Astrocyte (in vitro differentiated cells and primary cell): Measurements from ENCODE around the gene MYL10. TPM values are rescaled to one million over a fixed set of nuclear protein-coding genes. Genes with fewer than 3 reads are reported as not detected.

Experiments used
- DNase-seq: peaks from one replicate; pipeline ENCODE4 v3.0.0-alpha.2; 2010; ENCODE audit warnings: low read depth
- FAIRE-seq: peaks from 2 replicates; lab custom pipeline; 2011; peaks lifted over from hg19 to GRCh38; lab: Jason Lieb, UNC
- H2AFZ ChIP-seq: 2 replicates; pipeline ENCODE4 v1.6.0; 2012; ENCODE audit warnings: low read depth, low read length, inconsistent platforms
- H3K27ac ChIP-seq: 2 replicates; pipeline ENCODE4 v1.5.1; 2011; ENCODE audit warnings: low read depth, low read length, inconsistent platforms
- H3K27me3 ChIP-seq: 2 replicates; pipeline ENCODE4 v1.6.0; 2011; ENCODE audit warnings: low read length, inconsistent platforms; ENCODE audit not compliant: insufficient read depth
- H3K36me3 ChIP-seq: 2 replicates; pipeline ENCODE4 v1.5.1; 2011; ENCODE audit warnings: low read length, inconsistent platforms; ENCODE audit not compliant: insufficient read depth
- H3K4me1 ChIP-seq: 2 replicates; pipeline ENCODE4 v1.5.1; 2011; ENCODE audit warnings: low read length, inconsistent platforms; ENCODE audit not compliant: insufficient read depth
- H3K4me2 ChIP-seq: 2 replicates; pipeline ENCODE4 v1.6.0; 2012; ENCODE audit warnings: low read length, inconsistent platforms
- H3K4me3 ChIP-seq: 2 replicates; pipeline ENCODE4 v1.5.1; 2011; ENCODE audit warnings: low read depth, mild to moderate bottlenecking, low read length, inconsistent platforms; ENCODE audit not compliant: insufficient read depth
- H3K79me2 ChIP-seq: 2 replicates; pipeline ENCODE4 v1.6.0; 2012; ENCODE audit warnings: mild to moderate bottlenecking, low read length, inconsistent platforms; ENCODE audit not compliant: insufficient read depth
- H3K9ac ChIP-seq: 2 replicates; pipeline ENCODE4 v1.6.0; 2012; ENCODE audit warnings: mild to moderate bottlenecking, low read length, inconsistent platforms
- H3K9me3 ChIP-seq: 2 replicates; pipeline ENCODE4 v1.5.1; 2012; ENCODE audit warnings: low read depth, mild to moderate bottlenecking, low read length, inconsistent platforms; ENCODE audit not compliant: insufficient read depth
- H4K20me1 ChIP-seq: 2 replicates; pipeline ENCODE4 v1.6.0; 2012; ENCODE audit warnings: low read length, inconsistent platforms; ENCODE audit not compliant: insufficient read depth
- H3K27ac Mint-ChIP-seq: one replicate; pipeline ENCODE4 v1.8.0; 2021; ENCODE audit warnings: mild to moderate bottlenecking, mixed read lengths; ENCODE audit not compliant: unreplicated experiment
- H3K27me3 Mint-ChIP-seq: one replicate; pipeline ENCODE4 v1.8.0; 2021; ENCODE audit warnings: low read depth, mixed read lengths; ENCODE audit not compliant: unreplicated experiment
- H3K36me3 Mint-ChIP-seq: one replicate; pipeline ENCODE4 v1.8.0; 2021; ENCODE audit warnings: low read depth, mixed read lengths; ENCODE audit not compliant: unreplicated experiment
- H3K4me1 Mint-ChIP-seq: one replicate; pipeline ENCODE4 v1.8.0; 2021; ENCODE audit warnings: low read depth, mixed read lengths; ENCODE audit not compliant: unreplicated experiment
- H3K4me3 Mint-ChIP-seq: one replicate; pipeline ENCODE4 v1.8.0; 2021; ENCODE audit warnings: mild to moderate bottlenecking, moderate library complexity, mixed read lengths; ENCODE audit not compliant: unreplicated experiment
- H3K9me3 Mint-ChIP-seq: one replicate; pipeline ENCODE4 v1.8.0; 2021; ENCODE audit warnings: mild to moderate bottlenecking, mixed read lengths; ENCODE audit not compliant: unreplicated experiment
- CTCF ChIP-seq: IDR thresholded peaks from 2 replicates; pipeline ENCODE4 v1.5.1; 2011; ENCODE audit warnings: low read depth, mild to moderate bottlenecking, inconsistent platforms, low read length, moderate library complexity; ENCODE audit not compliant: insufficient read depth
- EZH2 ChIP-seq: IDR thresholded peaks from 2 replicates; pipeline ENCODE4 v1.6.1; 2012; ENCODE audit warnings: mild to moderate bottlenecking, low read length, inconsistent platforms; ENCODE audit not compliant: insufficient read depth
- total RNA-seq: library from RNA; stranded (reverse); gene quantifications from 2 replicates; pipeline ENCODE4 v1.2.1, GENCODE V29; 2021

Gene MYL10
- total RNA-seq, 1 donor from 2014 or later: 0.73 TPM

GRCh38 chr7:101677797-101678479, 48.8 kb upstream of the MYL10 start:
- H2AFZ ChIP-seq: no peak overlapping the region
- H3K4me3 ChIP-seq: no peak overlapping the region
- peak; percentile 37 for DNase-seq
- Mint-ChIP-seq H3K4me3 (no peak overlapping the region), H3K27ac (no peak overlapping the region), H3K36me3 (no peaks in the 10 kb centered on the region), H3K4me1 (peaks cover 17% of the 10 kb centered on the region), H3K27me3 (no peaks in the 10 kb centered on the region), H3K9me3 (no peaks in the 10 kb centered on the region)
- peak overlapping the region; percentile 28 for H3K4me2 ChIP-seq
- no peak for TF ChIP-seq CTCF
- TF ChIP-seq EZH2: no peak
- no peaks in the 10 kb centered on the region for H4K20me1 ChIP-seq
- H3K9me3 ChIP-seq: no peaks in the 10 kb centered on the region
- no peaks in the 10 kb centered on the region for H3K27me3 ChIP-seq
- peaks cover 30% of the 10 kb centered on the region for H3K4me1 ChIP-seq
- H3K79me2 ChIP-seq: no peaks in the 10 kb centered on the region
- H3K9ac ChIP-seq: no peak overlapping the region
- H3K27ac ChIP-seq: peak overlapping the region; percentile 32
- no peaks in the 10 kb centered on the region for H3K36me3 ChIP-seq
- FAIRE-seq: no peak

GRCh38 chr7:101677391-101677790, 48.3 kb upstream of the MYL10 start:
- Mint-ChIP-seq H3K4me1 (peaks cover 17% of the 10 kb centered on the region), H3K4me3 (no peak overlapping the region), H3K27ac (no peak overlapping the region), H3K36me3 (no peaks in the 10 kb centered on the region), H3K9me3 (no peaks in the 10 kb centered on the region), H3K27me3 (peaks cover 2% of the 10 kb centered on the region)
- FAIRE-seq (no peak), DNase-seq (no peak)
- H3K9ac ChIP-seq: no peak overlapping the region
- H2AFZ ChIP-seq: no peak overlapping the region
- H3K27ac ChIP-seq: no peak overlapping the region
- no peak for TF ChIP-seq CTCF
- no peak for TF ChIP-seq EZH2
- H4K20me1 ChIP-seq: no peaks in the 10 kb centered on the region
- no peak overlapping the region for H3K4me3 ChIP-seq
- no peaks in the 10 kb centered on the region for H3K27me3 ChIP-seq
- peaks cover 30% of the 10 kb centered on the region for H3K4me1 ChIP-seq
- H3K79me2 ChIP-seq: no peaks in the 10 kb centered on the region
- no peak overlapping the region for H3K4me2 ChIP-seq
- H3K36me3 ChIP-seq: no peaks in the 10 kb centered on the region
- H3K9me3 ChIP-seq: no peaks in the 10 kb centered on the region

- Mint-ChIP-seq H3K4me1 (peaks cover 16% of the 10 kb centered on the region), H3K27ac (no peak overlapping the region), H3K9me3 (no peaks in the 10 kb centered on the region), H3K4me3 (no peak overlapping the region), H3K36me3 (no peaks in the 10 kb centered on the region), H3K27me3 (peaks cover 6% of the 10 kb centered on the region)
- Histone ChIP-seq H4K20me1 (no peaks in the 10 kb centered on the region), H3K4me1 (peaks cover 30% of the 10 kb centered on the region), H2AFZ (no peak overlapping the region), H3K27ac (no peak overlapping the region), H3K36me3 (no peaks in the 10 kb centered on the region), H3K9me3 (no peaks in the 10 kb centered on the region), H3K4me3 (no peak overlapping the region), H3K4me2 (no peak overlapping the region), H3K27me3 (no peaks in the 10 kb centered on the region), H3K79me2 (no peaks in the 10 kb centered on the region), H3K9ac (no peak overlapping the region)
- FAIRE-seq: no peak
- no peak for TF ChIP-seq CTCF
- TF ChIP-seq EZH2: no peak
- DNase-seq: no peak
Observed at GRCh38 chr7:101676956-101677355, 47.9 kb upstream of the MYL10 start.
